ENCODE measurements around the gene PRKCSH. TPM values are rescaled to one million over a fixed set of nuclear protein-coding genes. Genes with fewer than 3 reads are reported as not detected.

The PRKCSH gene
- total RNA-seq, 2 donors from 2014 or later: 454 to 459 TPM

DNA sequence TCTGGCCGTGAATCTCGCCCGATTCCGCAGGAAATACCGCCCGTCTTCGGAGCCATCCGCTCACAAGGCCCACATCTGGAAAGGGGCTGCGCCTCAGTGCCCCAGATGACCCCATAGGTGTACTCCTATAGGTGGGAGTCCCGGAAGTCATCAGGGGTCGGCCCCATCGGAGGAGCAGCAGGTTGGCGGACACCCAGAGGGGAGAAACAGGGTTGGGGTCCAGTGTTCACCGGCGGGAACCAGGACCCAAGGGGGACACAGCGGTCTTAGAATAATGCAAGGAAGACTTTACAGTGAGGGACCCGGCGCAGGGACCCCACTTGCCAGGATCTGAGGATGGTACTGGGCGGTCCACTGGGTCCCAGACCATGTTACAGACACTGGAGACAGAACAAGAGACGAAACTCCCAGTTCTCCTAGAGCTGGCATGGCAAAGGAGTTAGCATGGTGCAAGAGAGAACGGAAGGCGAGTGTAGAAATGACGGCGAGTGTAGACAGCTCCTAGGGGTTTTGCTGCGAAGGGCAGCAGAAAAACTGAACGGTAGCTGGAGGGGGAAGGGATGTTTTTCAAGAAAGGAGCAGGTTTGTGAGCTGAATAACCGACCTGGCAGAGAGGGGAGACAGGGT is 12.2 kb upstream of the PRKCSH start:
- peaks cover 57% of the 10 kb centered on the region for H3K27me3 ChIP-seq (ENCODE audit: control insufficient read depth, insufficient read depth, low read length, poor library complexity, severe bottlenecking)
- no peaks in the 10 kb centered on the region for H3K9me3 Mint-ChIP-seq
- 85 to 89% methylated on average over 21 to 27 of the region's 27 CpGs for WGBS, 2 experiments (ENCODE audit: insufficient coverage in 1 of 2, insufficient read length in 1 of 2)
- H3K27me3 Mint-ChIP-seq (ENCODE audit: insufficient read depth): peaks cover 50% of the 10 kb centered on the region
- H3K9ac ChIP-seq (ENCODE audit: extremely low read depth, low read length, poor library complexity, severe bottlenecking): no peak overlapping the region
- no peaks in the 10 kb centered on the region for H3K36me3 ChIP-seq (ENCODE audit: control insufficient read depth, insufficient read depth, low read length)
- peaks cover 3% of the 10 kb centered on the region for H3K4me1 ChIP-seq (ENCODE audit: control insufficient read depth, insufficient read depth, low read length)
- TF ChIP-seq, protein P1, sequence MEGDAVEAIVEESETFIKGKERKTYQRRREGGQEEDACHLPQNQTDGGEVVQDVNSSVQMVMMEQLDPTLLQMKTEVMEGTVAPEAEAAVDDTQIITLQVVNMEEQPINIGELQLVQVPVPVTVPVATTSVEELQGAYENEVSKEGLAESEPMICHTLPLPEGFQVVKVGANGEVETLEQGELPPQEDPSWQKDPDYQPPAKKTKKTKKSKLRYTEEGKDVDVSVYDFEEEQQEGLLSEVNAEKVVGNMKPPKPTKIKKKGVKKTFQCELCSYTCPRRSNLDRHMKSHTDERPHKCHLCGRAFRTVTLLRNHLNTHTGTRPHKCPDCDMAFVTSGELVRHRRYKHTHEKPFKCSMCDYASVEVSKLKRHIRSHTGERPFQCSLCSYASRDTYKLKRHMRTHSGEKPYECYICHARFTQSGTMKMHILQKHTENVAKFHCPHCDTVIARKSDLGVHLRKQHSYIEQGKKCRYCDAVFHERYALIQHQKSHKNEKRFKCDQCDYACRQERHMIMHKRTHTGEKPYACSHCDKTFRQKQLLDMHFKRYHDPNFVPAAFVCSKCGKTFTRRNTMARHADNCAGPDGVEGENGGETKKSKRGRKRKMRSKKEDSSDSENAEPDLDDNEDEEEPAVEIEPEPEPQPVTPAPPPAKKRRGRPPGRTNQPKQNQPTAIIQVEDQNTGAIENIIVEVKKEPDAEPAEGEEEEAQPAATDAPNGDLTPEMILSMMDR (conservative IDR thresholded peaks at IDR 0.05): no peak
- H3K4me1 Mint-ChIP-seq: peaks cover 7% of the 10 kb centered on the region
- H3K4me3 ChIP-seq (ENCODE audit: low read length): no peak overlapping the region
- no peak overlapping the region for H3K27ac ChIP-seq (ENCODE audit: low read depth, low read length)
- DNase-seq: no peak
- no peaks in the 10 kb centered on the region for H3K36me3 Mint-ChIP-seq (ENCODE audit: low read depth)
- no peaks in the 10 kb centered on the region for H3K9me3 ChIP-seq (ENCODE audit: control insufficient read depth, low read length)
- no peak overlapping the region for H3K27ac Mint-ChIP-seq
- H3K4me3 Mint-ChIP-seq: no peak overlapping the region

DNA sequence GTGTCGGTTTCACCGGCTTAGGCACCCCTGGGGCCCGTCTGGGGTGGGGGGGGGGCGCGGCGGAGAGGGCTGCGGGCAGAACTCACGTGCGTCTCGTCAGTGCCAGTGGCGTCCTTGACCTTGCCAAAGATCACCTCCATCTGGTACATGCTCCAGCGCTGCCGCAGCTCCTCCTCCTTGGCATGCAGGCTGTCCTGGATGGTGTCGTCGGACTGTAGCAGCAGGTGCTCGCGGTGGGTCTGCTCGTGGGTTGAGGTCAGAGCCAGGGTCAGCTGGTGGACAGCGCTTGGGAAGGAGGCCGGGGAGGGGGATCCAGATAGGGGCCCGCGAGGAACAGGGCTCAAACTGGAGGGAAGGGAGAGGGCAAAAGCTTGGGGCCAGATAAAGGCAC is 11.6 kb upstream of the PRKCSH start:
- Histone ChIP-seq H3K9ac (ENCODE audit: extremely low read depth, low read length, poor library complexity, severe bottlenecking) (no peak overlapping the region), H3K27me3 (ENCODE audit: control insufficient read depth, insufficient read depth, low read length, poor library complexity, severe bottlenecking) (peaks cover 53% of the 10 kb centered on the region), H3K27ac (ENCODE audit: low read depth, low read length) (no peak overlapping the region), H3K4me1 (ENCODE audit: control insufficient read depth, insufficient read depth, low read length) (peaks cover 3% of the 10 kb centered on the region), H3K4me3 (ENCODE audit: low read length) (no peak overlapping the region), H3K36me3 (ENCODE audit: control insufficient read depth, insufficient read depth, low read length) (no peaks in the 10 kb centered on the region), H3K9me3 (ENCODE audit: control insufficient read depth, low read length) (no peaks in the 10 kb centered on the region)
- 81 to 86% methylated on average over 14 to 22 of the region's 22 CpGs for WGBS, 2 experiments (ENCODE audit: insufficient coverage in 1 of 2, insufficient read length in 1 of 2)
- peaks cover 7% of the 10 kb centered on the region for H3K4me1 Mint-ChIP-seq
- DNase-seq: no peak
- TF ChIP-seq, protein P1 (conservative IDR thresholded peaks at IDR 0.05): no peak
- H3K27me3 Mint-ChIP-seq (ENCODE audit: insufficient read depth): peaks cover 50% of the 10 kb centered on the region
- no peaks in the 10 kb centered on the region for H3K9me3 Mint-ChIP-seq
- H3K4me3 Mint-ChIP-seq: no peak overlapping the region
- no peak overlapping the region for H3K27ac Mint-ChIP-seq
- H3K36me3 Mint-ChIP-seq (ENCODE audit: low read depth): no peaks in the 10 kb centered on the region

DNA sequence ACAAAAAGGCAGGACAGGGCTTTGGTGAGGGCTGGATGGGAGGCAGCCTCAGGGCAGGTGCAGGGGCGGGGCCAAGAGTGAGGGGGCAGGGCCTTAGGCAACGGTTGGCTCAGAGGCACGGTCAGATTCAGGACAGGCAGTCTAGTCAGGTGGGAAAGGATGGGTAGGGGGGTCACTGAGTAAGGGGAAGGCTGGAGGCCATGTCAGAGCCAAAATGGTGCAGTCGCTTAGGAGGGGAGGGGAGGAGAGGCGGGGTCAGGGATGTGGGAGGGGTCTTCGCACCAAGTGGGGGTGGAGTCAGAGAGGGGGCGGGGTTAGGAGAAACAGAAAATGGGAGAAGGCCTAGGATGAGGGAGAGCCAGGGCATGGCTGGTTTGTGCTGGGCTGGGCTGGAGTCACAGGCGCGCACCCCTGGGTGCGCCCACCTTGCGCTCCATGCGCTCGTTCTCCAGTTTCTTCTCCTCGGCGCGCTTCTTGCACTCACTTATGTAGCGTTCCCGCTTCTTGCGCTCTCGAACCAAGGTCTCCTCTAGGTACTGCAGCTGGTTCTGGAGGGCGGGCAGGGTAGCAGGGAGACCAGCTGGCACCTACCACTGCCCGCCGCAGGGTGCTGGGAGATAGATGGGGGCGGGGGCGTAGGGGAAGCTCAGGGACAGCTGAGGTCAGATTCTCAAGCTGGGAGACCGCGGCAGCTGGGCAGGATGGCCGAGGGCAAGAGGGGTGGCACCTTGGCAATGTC is 9.5 kb upstream of the PRKCSH start:
- peaks cover 4% of the 10 kb centered on the region for H3K4me1 Mint-ChIP-seq
- no peaks in the 10 kb centered on the region for H3K9me3 Mint-ChIP-seq
- Histone ChIP-seq H3K27me3 (ENCODE audit: control insufficient read depth, insufficient read depth, low read length, poor library complexity, severe bottlenecking) (peaks cover 34% of the 10 kb centered on the region), H3K4me3 (ENCODE audit: low read length) (no peak overlapping the region), H3K9ac (ENCODE audit: extremely low read depth, low read length, poor library complexity, severe bottlenecking) (no peak overlapping the region), H3K9me3 (ENCODE audit: control insufficient read depth, low read length) (no peaks in the 10 kb centered on the region), H3K27ac (ENCODE audit: low read depth, low read length) (no peak overlapping the region), H3K36me3 (ENCODE audit: control insufficient read depth, insufficient read depth, low read length) (no peaks in the 10 kb centered on the region), H3K4me1 (ENCODE audit: control insufficient read depth, insufficient read depth, low read length) (no peaks in the 10 kb centered on the region)
- H3K27ac Mint-ChIP-seq: no peak overlapping the region
- WGBS, 2 experiments (ENCODE audit: insufficient coverage in 1 of 2, insufficient read length in 1 of 2): 93 to 94% methylated on average over 15 to 27 of the region's 28 CpGs
- peak; percentile 86 for DNase-seq
- H3K27me3 Mint-ChIP-seq (ENCODE audit: insufficient read depth): peaks cover 32% of the 10 kb centered on the region
- TF ChIP-seq, protein P1 (conservative IDR thresholded peaks at IDR 0.05): no peak
- no peaks in the 10 kb centered on the region for H3K36me3 Mint-ChIP-seq (ENCODE audit: low read depth)
- H3K4me3 Mint-ChIP-seq: no peak overlapping the region
